HPDE6-E6E7 (cell line): Measurements from ENCODE around the gene CALML4.

Experiments
- DNase-seq: peaks from one replicate; pipeline ENCODE4 v3.0.0; 2011; ENCODE audit warnings: missing footprints; ENCODE audit errors: extremely low spot score

Gene CALML4

GRCh38 chr15:68145706-68146105 is 59.4 kb downstream of the CALML4 start:
- no peak for DNase-seq

GRCh38 chr15:68143785-68144184 is 61.3 kb downstream of the CALML4 start:
- DNase-seq = no peak

- no peak for DNase-seq
Measured at GRCh38 chr15:68143129-68143528, 62.0 kb downstream of the CALML4 start.
